ENCODE data around the gene CEBPE. TPM values are rescaled to one million over a fixed set of nuclear protein-coding genes. Genes with fewer than 3 reads are reported as not detected.
"Not testable (repeated sequence)": the region's sequence is repeated elsewhere in the genome, so short reads cannot be mapped to it uniquely, and the experiment has no call there.

CEBPE gene
- total RNA-seq, 1 donor from 2014 or later: not detected

DNA sequence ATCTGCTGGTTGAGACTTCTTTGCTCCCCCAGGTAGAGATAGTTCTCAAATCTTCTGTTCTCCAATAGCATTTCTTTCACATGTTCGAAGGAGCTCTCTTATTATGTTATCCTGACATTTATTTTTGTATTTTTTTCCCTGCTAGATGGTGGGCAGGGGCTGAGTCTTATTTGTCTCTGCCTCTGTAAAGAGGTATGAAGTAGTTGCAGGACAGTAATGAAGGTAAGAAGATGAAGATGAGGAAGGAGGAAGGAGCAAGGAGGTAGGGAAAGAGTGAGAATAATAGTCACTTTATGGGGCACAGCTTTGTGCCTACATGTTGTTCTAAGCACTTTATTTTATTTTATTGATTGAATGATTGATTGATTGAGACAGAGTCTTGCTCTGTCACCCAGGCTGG lies 9.3 kb downstream of the CEBPE start:
- H3K36me3 ChIP-seq (ENCODE audit: insufficient read depth, low read length): no peaks in the 10 kb centered on the region
- no peaks in the 10 kb centered on the region for H3K79me2 ChIP-seq (ENCODE audit: insufficient read depth, low read length)
- no peak overlapping the region for H3K4me2 ChIP-seq (ENCODE audit: low read length)
- H3K9ac ChIP-seq (ENCODE audit: low read length): no peak overlapping the region
- no peak overlapping the region for H3K4me3 ChIP-seq (ENCODE audit: insufficient read depth, low read depth, low read length)
- H3K4me1 ChIP-seq (ENCODE audit: insufficient read depth, low read length): peaks cover 14% of the 10 kb centered on the region
- no peak for TF ChIP-seq EZH2 (IDR thresholded peaks at IDR 0.05; ENCODE audit: insufficient read depth, low read length)
- TF ChIP-seq, protein P1, sequence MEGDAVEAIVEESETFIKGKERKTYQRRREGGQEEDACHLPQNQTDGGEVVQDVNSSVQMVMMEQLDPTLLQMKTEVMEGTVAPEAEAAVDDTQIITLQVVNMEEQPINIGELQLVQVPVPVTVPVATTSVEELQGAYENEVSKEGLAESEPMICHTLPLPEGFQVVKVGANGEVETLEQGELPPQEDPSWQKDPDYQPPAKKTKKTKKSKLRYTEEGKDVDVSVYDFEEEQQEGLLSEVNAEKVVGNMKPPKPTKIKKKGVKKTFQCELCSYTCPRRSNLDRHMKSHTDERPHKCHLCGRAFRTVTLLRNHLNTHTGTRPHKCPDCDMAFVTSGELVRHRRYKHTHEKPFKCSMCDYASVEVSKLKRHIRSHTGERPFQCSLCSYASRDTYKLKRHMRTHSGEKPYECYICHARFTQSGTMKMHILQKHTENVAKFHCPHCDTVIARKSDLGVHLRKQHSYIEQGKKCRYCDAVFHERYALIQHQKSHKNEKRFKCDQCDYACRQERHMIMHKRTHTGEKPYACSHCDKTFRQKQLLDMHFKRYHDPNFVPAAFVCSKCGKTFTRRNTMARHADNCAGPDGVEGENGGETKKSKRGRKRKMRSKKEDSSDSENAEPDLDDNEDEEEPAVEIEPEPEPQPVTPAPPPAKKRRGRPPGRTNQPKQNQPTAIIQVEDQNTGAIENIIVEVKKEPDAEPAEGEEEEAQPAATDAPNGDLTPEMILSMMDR (IDR thresholded peaks at IDR 0.05; ENCODE audit: insufficient read depth, low read depth, low read length): no peak
- H3K9me3 Mint-ChIP-seq (ENCODE audit: unreplicated experiment): no peaks in the 10 kb centered on the region
- no peak overlapping the region for H3K4me3 Mint-ChIP-seq (ENCODE audit: unreplicated experiment)
- no peak overlapping the region for H3K27ac Mint-ChIP-seq (ENCODE audit: unreplicated experiment)
- DNase-seq (ENCODE audit: low read depth) (no peak), FAIRE-seq (no peak)
- no peaks in the 10 kb centered on the region for H3K9me3 ChIP-seq (ENCODE audit: insufficient read depth, low read depth, low read length)
- H2AFZ ChIP-seq (ENCODE audit: low read depth, low read length): no peak overlapping the region
- peaks cover 9% of the 10 kb centered on the region for H3K4me1 Mint-ChIP-seq (ENCODE audit: low read depth, unreplicated experiment)
- H3K27me3 Mint-ChIP-seq (ENCODE audit: low read depth, unreplicated experiment): no peaks in the 10 kb centered on the region
- H3K36me3 Mint-ChIP-seq (ENCODE audit: low read depth, unreplicated experiment): no peaks in the 10 kb centered on the region
- H3K27ac ChIP-seq (ENCODE audit: low read depth, low read length): no peak overlapping the region
- peaks cover 3% of the 10 kb centered on the region for H3K27me3 ChIP-seq (ENCODE audit: insufficient read depth, low read length)
- H4K20me1 ChIP-seq (ENCODE audit: insufficient read depth, low read length): no peaks in the 10 kb centered on the region

DNA sequence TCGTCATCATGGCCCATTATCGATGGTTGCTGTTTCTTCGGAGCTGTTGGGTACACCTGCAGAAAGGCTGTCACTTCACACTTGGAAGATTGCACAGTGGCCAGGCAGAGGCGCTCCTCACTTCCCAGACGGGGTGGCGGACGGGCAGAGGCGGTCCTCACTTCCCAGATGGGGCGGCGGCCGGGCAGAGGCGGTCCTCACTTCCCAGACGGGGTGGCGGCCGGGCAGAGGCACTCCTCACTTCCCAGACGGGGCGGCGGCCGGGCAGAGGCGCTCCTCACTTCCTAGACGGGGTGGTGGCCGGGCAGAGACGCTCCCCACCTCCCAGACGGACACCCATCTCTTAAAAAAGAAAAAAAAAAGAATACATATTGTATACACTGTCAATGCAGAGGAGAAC lies 10.9 kb downstream of the CEBPE start:
- not testable (repeated sequence) for H3K36me3 Mint-ChIP-seq (ENCODE audit: low read depth, unreplicated experiment); H3K27ac Mint-ChIP-seq (ENCODE audit: unreplicated experiment); H3K36me3 ChIP-seq (ENCODE audit: insufficient read depth, low read length); H2AFZ ChIP-seq (ENCODE audit: low read depth, low read length); H3K4me2 ChIP-seq (ENCODE audit: low read length); H3K27me3 Mint-ChIP-seq (ENCODE audit: low read depth, unreplicated experiment); H3K9ac ChIP-seq (ENCODE audit: low read length); H3K4me1 ChIP-seq (ENCODE audit: insufficient read depth, low read length); H3K27ac ChIP-seq (ENCODE audit: low read depth, low read length); H3K4me3 Mint-ChIP-seq (ENCODE audit: unreplicated experiment); DNase-seq (ENCODE audit: low read depth); H3K9me3 ChIP-seq (ENCODE audit: insufficient read depth, low read depth, low read length); H3K4me3 ChIP-seq (ENCODE audit: insufficient read depth, low read depth, low read length); H3K9me3 Mint-ChIP-seq (ENCODE audit: unreplicated experiment); H3K79me2 ChIP-seq (ENCODE audit: insufficient read depth, low read length); H3K4me1 Mint-ChIP-seq (ENCODE audit: low read depth, unreplicated experiment); H3K27me3 ChIP-seq (ENCODE audit: insufficient read depth, low read length); FAIRE-seq; H4K20me1 ChIP-seq (ENCODE audit: insufficient read depth, low read length)

DNA sequence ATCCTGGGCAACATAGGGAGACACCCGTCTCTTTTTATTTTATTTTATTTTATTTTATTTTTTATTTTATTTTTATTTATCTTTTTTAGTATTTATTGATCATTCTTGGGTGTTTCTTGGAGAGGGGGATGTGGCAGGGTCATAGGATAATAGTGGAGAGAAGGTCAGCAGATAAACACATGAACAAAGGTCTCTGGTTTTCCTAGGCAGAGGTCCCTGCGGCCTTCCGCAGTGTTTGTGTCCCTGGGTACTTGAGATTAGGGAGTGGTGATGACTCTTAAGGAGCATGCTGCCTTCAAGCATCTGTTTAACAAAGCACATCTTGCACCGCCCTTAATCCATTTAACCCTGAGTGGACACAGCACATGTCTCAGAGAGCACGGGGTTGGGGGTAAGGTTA lies 11.4 kb downstream of the CEBPE start:
- H3K4me3 ChIP-seq (ENCODE audit: insufficient read depth, low read depth, low read length): not testable (repeated sequence)

DNA sequence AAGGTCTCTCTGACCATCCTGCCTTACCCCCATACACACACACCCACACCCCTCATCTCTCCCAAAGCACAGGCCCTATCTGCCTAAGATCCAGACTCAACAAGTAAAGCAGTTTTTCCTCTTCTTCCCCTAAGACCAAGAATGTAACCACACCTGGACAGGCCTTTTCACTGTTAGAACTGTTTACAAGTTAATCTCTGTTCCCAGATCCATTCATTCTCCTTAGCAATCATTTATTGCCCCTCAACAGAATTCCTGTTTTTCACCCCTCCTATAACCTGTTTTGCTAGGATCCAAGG lies 12.4 kb downstream of the CEBPE start:
- H3K27ac Mint-ChIP-seq (ENCODE audit: unreplicated experiment): no peak overlapping the region
- FAIRE-seq: no peak
- no peak for DNase-seq (ENCODE audit: low read depth)
- Histone ChIP-seq H3K4me1 (ENCODE audit: insufficient read depth, low read length) (no peaks in the 10 kb centered on the region), H4K20me1 (ENCODE audit: insufficient read depth, low read length) (no peaks in the 10 kb centered on the region), H2AFZ (ENCODE audit: low read depth, low read length) (no peak overlapping the region), H3K9ac (ENCODE audit: low read length) (no peak overlapping the region), H3K4me3 (ENCODE audit: insufficient read depth, low read depth, low read length) (no peak overlapping the region), H3K27ac (ENCODE audit: low read depth, low read length) (no peak overlapping the region), H3K9me3 (ENCODE audit: insufficient read depth, low read depth, low read length) (no peaks in the 10 kb centered on the region), H3K27me3 (ENCODE audit: insufficient read depth, low read length) (peaks cover 3% of the 10 kb centered on the region), H3K4me2 (ENCODE audit: low read length) (no peak overlapping the region), H3K36me3 (ENCODE audit: insufficient read depth, low read length) (no peaks in the 10 kb centered on the region), H3K79me2 (ENCODE audit: insufficient read depth, low read length) (no peaks in the 10 kb centered on the region)
- TF ChIP-seq, protein P1 (IDR thresholded peaks at IDR 0.05; ENCODE audit: insufficient read depth, low read depth, low read length): no peak
- no peak for TF ChIP-seq EZH2 (IDR thresholded peaks at IDR 0.05; ENCODE audit: insufficient read depth, low read length)
- H3K4me1 Mint-ChIP-seq (ENCODE audit: low read depth, unreplicated experiment): no peaks in the 10 kb centered on the region
- H3K9me3 Mint-ChIP-seq (ENCODE audit: unreplicated experiment): no peaks in the 10 kb centered on the region
- peaks cover 3% of the 10 kb centered on the region for H3K27me3 Mint-ChIP-seq (ENCODE audit: low read depth, unreplicated experiment)
- peak overlapping the region; percentile 20 for H3K4me3 Mint-ChIP-seq (ENCODE audit: unreplicated experiment)
- H3K36me3 Mint-ChIP-seq (ENCODE audit: low read depth, unreplicated experiment): peaks cover 4% of the 10 kb centered on the region

More for the DNA sequence above, 11.4 kb downstream of the CEBPE start:
- not testable (repeated sequence) for H4K20me1 ChIP-seq (ENCODE audit: insufficient read depth, low read length); H3K4me1 Mint-ChIP-seq (ENCODE audit: low read depth, unreplicated experiment); H3K9me3 Mint-ChIP-seq (ENCODE audit: unreplicated experiment); H3K79me2 ChIP-seq (ENCODE audit: insufficient read depth, low read length); DNase-seq (ENCODE audit: low read depth); H3K4me3 Mint-ChIP-seq (ENCODE audit: unreplicated experiment); H3K27me3 ChIP-seq (ENCODE audit: insufficient read depth, low read length); FAIRE-seq; H3K4me1 ChIP-seq (ENCODE audit: insufficient read depth, low read length); H3K27me3 Mint-ChIP-seq (ENCODE audit: low read depth, unreplicated experiment); H3K27ac ChIP-seq (ENCODE audit: low read depth, low read length); H3K36me3 ChIP-seq (ENCODE audit: insufficient read depth, low read length); H3K9ac ChIP-seq (ENCODE audit: low read length); H3K36me3 Mint-ChIP-seq (ENCODE audit: low read depth, unreplicated experiment); H3K4me2 ChIP-seq (ENCODE audit: low read length); H3K9me3 ChIP-seq (ENCODE audit: insufficient read depth, low read depth, low read length); H2AFZ ChIP-seq (ENCODE audit: low read depth, low read length); H3K27ac Mint-ChIP-seq (ENCODE audit: unreplicated experiment)

All from astrocyte (in vitro differentiated cells and primary cell).